ENCODE measurements around the gene LCE1F.

GRCh38 chr1:152728986-152729385 is 46.0 kb upstream of the LCE1F start:
- TF ChIP-seq CTCF (IDR thresholded peaks at IDR 0.05; ENCODE audit: insufficient read depth, low read length) (no peak), POLR2AphosphoS5 (IDR thresholded peaks at IDR 0.05; ENCODE audit: low read depth) (no peak), REST (IDR thresholded peaks at IDR 0.05; ENCODE audit: insufficient replicate concordance, low read depth) (no peak)
